GM18907 (cell line): ENCODE data around the gene ZNF586.
"Not testable (repeated sequence)": the region's sequence is repeated elsewhere in the genome, so short reads cannot be mapped to it uniquely, and the experiment has no call there.

Experiments used
- ATAC-seq: cut with Tn5 transposase; IDR thresholded peaks from one replicate; pipeline ENCODE4 v1.9.1; 2021; ENCODE audit warnings: mild to moderate bottlenecking, moderate library complexity; ENCODE audit not compliant: unreplicated experiment

The ZNF586 gene

DNA sequence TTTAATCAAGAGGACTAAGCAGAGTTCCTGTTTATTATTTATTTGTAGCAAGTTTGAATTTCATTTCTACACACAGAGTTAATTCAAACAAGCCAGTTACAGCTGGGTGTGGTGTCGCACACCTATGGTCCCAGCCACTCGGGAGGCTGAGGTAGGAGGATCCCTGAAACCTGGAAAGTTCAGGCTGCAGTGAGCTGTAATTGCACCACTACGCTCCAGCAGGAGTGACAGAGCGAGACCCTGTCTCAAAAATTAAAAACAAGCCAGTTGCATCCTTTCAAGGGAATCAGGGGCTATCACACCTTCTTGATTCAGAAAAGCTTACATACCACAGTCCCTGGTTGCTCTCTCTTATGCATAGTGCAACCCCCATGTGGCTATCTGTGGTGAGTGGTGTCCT, 19.8 kb downstream of the ZNF586 start:
- no peak for ATAC-seq

DNA sequence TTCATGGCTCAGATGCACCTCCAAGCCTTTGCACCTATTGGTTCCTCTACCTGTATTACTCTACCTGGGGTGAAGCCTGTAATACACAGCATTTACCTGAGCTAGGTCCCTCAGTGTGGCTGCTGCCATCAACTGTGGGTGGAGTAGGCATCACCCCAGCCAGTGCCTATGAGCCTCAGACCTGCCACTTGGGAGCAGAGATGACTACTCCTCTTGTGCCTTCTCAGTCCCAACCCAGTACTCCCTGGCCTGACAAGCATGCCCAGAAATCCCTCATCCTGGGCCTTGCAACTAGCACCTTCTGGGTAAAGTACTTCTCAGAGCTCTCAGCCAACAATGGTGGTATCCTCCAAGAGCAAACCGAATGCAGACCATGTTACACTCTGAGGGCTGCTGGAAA, 27.1 kb downstream of the ZNF586 start:
- ATAC-seq: not testable (repeated sequence)

DNA sequence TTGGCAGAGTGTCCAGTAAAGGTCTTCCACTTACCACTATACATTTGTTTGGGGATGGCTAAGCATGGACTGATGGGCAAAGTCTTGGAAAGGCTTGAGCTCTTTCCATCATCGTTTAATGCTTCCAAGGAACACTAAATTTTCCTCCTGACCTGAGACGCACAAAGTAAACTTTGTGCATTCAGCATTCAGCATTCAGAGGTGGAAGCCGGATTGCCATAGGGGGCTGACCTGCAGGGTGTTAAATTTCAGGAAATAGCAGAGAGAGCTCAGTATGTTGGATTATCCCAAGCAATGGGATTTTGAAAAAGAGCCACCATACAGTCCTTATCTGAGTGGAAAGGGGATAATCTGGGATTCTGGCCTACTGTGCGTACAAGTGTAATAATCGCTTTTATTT, 31.2 kb downstream of the ZNF586 start:
- ATAC-seq: no peak

DNA sequence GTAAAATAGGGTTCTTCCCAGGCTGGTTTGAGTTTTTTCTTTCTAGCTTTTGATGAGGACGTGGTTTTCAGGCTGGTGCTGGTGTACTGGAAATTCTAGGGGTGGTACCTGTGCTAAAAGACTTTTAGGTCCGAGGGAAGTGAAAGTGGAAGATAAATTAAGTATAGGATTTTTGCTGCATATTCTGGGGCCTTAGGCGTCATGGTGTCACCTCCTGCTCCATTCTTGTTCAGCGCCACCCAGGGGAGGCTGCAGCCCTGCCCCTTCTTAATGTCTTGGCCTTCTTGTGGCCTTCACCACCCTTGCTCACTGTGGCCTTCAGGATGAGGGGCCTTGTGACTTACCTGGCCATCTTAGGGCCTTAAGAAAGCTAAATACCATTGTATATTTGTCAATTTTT, 32.8 kb downstream of the ZNF586 start:
- no peak for ATAC-seq

DNA sequence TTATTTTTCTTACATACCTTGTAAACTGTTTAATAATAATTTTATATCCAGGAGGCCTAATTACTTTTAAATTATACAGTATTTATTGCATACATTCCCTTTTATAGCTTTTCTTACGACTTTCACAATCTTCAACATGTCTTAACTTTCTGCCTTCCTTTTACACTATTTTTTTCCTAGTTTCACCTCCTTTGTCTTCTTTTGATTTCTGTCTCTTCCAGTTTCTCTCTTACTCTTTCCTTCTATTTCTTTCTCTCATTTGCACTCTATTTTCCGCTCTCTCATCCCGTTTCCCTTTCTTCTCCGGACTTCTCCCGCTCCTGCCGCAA, 33.8 kb downstream of the ZNF586 start:
- no peak for ATAC-seq

DNA sequence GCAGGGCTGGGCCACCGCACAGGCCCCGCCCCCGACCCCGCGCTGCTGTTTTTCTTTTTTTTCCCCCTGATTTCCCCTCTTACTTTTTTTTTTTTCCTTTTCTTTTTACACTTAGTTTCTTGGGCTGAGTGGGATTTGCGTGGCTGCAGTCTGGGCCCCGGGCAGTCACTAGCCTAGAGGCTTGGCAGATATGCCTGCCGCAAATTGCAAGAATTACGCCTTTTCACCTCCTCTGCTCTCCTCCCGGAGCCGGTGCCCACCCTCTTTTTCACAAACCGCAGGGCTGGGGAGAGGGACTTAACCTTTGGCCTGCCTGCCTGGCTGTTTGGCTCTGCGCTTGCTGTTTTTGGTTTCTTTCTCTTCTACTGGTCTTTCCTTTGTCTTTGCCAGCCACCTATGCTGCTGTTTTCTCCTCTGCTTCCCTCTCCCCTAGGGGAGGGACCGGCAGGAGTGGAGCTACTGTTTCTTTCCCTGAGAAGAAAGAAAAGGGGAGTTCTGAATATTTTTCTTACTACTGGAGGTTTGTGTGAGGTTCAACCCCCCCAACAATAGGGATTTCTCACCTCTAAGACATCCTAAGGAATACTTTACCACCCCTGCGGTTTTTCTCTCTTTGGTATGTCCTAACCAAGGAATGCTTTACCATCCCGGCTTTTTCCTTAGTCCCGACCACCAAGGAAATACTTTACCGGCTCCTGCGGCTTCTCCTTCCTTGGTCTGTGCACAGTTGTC, 34.3 kb downstream of the ZNF586 start:
- no peak for ATAC-seq

DNA sequence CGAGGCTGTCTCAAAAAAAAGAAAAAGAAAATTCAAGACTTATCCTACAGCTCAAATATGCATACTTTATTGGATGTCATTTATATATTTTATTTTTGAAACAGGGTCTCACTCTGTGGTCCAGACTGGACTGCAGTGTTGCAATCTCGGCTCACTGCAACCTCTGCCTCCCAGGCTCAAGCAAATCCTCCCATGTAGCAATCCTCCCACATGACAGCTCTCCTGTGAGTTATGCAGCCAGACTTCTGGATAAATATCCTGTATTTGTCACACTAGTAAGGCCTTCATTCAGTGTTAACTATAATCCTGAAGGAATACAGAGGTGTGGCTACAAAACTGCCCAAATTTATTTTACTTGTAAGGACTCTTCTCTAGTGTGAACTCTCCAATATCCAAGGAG, 38.1 kb downstream of the ZNF586 start:
- ATAC-seq: no peak

DNA sequence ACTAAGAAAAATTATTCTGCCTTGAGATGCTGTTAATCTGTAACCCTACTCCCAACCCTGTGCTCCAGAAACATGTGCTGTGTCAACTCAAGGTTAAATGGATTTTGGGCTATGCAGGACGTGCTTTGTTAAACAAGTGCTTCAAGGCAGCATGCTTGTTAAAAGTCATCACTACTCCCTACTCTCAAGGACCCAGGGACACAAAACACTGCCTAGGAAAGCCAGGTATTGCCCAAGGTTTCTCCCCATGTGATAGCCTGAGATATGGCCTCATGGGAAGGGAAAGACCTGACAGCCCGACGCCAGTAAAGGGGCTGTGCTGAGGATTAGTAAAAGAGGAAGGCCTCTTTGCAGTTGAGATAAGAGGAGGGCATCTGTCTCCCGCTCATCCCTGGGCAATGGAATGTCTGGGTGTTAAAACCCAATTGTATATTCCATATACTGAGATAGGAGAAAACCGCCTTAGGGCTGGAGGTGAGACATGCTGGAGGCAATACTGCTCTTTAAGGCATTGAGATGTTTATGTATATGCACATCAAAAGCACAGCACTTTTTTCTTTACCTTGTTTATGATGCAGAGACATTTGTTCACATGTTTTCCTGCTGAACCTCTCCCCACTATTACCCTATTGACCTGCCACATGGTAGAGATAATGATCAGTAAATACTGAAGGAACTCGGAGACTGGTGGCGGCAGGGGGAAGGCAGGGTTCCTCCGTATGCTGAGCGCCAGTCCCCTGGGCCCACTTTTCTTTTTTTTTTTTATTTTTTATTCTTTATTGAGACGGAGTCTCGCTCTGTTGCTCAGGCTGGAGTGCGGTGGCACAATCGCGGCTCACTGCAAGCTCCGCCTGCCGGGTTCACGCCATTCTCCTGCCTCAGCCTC, 41.2 kb downstream of the ZNF586 start:
- ATAC-seq: not testable (repeated sequence)

DNA sequence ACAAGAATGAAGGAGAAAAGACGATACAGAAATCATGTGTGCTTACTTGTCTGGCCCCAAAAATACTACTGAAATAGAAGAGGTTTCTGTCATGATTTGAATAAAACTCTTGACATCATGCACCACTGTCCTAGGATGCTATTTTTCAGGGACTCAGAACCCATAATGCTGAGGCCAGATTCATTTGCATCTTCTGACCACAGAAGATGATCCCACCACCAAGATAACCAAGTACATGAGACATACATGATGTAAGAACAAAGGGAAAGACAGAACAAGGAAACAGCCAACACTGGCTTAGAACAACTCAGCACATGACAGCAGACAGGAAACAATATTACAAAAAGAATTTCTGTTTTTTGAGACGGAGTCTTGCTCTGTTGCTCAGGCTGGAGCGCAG, 42.8 kb downstream of the ZNF586 start:
- ATAC-seq: no peak

DNA sequence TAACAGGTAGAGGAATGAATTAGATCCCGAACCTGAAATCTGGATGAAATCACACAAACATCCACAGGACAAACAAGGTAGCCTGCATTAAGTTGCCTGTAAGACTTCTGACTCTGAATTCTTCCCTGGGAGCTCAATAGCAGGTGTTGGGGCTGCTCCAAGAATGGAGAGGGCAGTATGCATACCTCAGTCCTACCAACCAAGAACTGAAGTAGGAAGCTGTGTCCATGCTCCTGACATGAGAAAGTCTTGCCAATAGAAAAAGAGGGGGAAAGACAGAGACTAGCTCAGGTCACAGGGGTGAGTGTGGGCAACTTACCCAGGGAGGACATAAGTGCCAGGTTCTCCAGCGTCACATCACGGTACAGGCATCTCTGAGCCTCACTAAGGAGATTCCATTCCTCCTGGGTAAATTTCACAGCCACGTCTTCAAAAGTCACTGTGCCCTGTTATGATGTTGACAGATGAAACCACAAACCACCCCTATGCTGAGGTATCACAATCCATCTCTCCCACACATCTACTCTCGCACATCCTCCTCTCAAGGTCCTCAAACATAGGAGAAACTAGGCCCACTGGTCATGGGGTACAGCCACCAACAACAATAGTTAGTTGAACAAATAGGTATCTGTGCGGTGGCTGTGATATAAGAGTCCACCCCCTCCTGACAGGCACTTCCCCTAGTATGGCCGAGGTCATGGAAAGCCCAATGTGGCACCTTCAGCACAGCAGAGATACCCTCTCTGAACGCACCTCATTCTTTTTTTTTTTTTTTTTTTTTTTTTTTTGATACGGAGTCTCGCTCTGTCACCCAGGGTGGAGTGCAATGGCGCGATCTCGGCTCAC, 43.7 kb downstream of the ZNF586 start:
- ATAC-seq: not testable (repeated sequence)

DNA sequence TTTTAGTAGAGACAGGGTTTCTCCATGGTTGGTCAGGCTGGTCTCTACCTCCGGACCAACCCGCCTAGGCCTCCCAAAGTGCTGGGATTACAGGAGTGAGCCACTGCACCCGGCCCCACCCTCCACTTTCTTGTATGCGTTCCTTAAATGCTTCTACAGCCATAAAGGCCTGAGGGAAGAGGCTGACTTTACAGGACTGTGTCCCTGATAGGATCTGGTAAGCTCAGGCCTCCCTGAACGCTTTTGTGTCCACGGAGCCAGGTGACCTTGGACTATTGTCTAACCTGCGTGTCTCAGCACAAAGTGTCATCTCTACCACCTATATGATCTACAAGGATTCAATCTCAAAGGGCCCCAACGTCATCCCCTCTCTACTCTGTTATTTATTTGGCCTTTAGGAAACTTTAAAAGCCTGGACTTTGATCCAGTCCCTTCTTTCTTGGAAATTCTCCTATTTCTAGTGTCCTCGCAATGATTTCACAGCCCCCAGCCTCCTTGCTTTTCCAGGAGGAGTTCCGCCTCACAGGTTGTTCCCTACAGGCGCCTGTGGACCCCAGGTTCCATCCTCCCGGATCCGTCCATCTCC, 44.5 kb downstream of the ZNF586 start:
- no peak for ATAC-seq

DNA sequence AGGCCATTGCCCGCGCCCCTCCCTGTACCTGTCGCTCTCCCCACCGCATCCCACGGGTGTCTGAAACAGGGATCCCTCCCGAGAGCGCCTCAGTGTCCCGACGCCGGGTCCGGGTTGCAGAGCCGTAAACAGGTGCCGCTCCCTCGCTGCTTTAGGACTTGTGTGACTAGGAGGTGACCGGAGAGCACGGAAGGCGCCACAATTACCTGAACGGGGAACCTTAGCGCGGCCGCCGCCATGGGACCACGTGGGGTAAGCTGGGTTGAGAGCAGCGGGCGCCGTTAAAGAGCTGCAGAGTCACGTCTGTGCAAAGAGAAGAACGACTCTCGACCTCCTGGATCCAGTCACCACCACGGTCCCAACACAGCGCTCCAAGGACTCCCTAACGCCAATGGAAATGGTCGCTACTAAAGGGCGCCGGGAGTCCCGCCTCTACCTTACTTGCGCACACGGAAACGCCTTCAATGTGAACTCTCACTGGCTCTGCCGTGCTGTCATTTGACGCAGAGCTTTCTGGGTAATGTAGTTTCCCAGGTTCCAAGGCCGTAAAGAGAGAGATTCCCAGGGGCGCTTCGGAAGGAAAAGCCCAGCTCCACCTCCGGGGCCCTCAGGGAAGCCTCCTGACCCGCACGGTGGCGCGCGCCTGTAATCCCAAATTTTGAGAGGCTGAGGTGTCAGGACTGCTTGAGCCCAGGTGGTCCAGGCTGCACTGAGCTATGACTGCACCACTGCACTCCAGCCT, 45.2 kb downstream of the ZNF586 start, which contains the start of gene ZNF552:
Gene ZNF552 (minus strand): TSS at position 409 of the 742 bp plus-strand sequence. CDS start 170 bp downstream, at position 239.
- ATAC-seq: peak; percentile 76

DNA sequence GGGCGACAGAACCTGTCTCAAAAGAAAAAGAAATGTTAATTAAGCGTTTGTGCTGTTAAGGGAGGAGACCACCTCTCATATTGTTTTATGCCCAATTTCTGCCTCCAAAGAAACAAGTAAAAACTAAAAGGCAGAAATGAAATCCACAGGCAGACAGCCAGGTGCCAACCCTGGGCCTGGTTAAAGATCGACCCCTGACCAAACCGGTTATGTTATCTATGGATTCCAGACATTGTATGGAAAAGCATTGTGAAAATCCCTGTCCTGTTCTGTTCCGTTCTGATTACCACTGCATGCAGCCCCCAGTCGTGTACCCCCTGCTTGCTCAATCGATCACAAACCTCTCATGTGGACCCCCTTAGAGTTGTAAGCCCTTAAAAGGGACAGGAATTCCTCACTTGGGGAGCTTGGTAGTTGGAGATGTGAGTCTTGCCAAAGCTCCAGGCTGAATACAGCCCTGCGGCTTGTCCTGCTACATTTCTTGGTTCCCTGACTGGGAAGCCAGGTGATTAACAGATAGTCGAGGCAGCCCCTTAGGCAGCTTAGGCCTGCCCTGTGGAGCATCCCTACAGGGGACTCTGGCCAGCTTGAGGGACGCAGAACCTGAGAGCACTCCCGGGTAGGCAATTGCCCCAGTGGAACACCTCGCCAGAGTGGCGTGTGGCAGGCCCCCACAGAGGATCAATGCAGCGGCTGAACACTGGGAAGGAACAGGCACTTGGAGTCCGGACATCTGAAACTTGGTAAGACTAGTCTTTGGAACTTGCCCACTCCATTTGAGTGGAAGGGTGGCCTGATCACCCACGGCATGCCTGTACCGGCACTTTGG, 46.0 kb downstream of the ZNF586 start:
- no peak for ATAC-seq

DNA sequence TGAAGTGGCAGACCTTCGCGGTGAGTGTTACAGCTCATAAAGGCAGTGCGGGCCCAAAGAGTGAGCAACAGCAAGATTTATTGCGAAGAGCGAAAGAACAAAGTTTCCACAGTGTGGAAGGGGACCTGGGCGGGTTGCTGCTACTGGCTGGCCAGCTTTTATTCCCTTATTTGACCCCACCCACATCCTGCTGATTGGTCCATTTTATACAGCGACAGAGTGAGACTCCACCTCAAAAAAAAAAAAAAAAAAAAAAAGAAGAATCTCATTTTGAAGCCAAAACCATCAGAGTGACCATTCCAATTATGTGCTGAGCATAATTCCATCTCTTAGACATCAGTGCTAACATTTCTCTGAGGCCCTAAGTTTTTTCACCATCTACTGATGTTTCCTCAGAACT, 47.2 kb downstream of the ZNF586 start:
- ATAC-seq: no peak

DNA sequence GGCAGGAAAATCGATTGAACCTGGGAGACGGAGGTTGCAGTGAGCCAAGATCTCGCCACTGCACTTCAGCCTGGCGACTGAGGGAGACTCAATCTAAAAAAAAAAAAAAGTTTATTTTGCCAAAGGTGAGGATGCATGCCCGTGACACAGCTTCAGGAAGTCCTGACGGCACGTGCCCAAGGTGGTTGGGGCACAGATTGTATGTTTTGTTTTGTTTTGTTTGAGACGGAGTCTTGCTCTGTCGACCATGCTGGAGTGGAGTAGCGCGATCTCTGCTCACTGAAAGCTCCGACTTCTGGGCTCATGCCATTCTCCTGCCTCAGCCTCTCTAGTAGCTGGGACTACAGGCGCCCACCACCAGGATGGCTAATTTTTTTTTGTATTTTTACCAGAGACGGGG, 48.5 kb downstream of the ZNF586 start:
- no peak for ATAC-seq

DNA sequence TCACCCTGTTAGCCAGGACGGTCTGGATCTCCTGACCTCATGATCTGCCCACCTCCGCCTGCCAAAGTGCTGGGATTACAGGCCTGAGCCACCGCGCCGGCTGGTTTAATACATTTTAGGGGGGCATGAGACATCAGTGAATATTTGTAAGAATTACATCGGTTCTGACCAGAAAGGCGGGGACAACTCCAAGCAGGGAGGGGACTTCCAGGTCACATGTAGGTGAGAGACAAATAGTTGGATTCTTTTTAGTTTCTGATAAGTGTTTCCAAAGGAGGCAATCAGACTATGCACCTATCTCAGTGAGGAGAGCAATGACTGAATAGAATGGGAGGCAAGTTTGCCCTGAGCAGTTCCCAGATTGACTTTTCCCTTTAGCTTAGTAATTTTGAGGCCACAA, 48.9 kb downstream of the ZNF586 start:
- ATAC-seq: no peak

DNA sequence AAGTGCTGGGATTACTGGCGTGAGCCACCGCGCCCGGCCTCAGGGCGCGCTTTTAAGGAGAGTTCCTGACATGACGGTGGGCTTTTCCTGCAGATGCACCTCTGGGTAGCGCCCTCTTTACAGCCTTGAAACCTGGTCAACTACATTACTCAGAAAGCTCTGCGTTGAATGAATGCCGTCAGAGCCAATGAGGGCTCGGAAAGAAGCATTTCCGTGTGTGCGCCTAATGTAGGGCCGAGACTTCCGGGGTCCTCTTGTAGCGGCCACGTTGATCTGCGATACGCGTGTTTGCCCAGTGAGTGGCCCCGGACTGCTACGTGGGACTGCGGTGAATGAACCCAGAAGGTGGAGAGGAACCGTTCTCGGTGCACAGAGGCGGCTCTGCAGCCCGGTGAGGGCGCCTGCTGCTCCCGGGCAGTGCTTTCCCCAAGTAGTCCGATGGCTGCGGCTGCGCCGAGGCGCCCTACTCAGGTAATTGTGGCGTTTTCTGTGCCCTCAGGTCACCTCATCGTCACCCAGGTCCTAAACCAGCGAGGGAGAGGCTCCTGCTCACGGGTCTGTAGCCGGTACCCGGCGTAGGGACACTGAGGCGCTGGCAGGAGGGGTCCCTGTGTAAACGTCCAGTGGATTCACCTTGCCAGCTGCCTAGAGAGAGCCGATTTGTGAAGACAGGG, 50.1 kb downstream of the ZNF586 start:
- peak; percentile 86 for ATAC-seq

DNA sequence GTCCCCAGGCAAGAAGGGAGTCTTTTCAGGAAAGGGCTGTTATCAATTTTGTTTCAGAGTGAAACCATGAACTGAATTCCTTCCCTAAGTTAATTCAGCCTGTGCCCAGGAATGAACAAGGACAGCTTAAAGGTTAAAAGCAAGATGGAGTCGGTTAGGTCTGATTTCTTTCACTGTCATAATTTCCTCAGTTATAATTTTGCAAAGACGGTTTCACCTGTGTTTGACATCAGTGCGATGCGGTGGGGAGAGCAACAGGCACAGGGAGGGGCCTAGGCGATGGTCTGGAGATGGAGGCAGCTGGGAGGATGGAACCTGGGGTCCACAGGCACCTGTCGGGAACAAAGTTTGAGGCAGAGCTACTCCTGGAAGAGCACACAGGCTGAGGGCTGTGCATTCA, 51.1 kb downstream of the ZNF586 start:
- no peak for ATAC-seq

DNA sequence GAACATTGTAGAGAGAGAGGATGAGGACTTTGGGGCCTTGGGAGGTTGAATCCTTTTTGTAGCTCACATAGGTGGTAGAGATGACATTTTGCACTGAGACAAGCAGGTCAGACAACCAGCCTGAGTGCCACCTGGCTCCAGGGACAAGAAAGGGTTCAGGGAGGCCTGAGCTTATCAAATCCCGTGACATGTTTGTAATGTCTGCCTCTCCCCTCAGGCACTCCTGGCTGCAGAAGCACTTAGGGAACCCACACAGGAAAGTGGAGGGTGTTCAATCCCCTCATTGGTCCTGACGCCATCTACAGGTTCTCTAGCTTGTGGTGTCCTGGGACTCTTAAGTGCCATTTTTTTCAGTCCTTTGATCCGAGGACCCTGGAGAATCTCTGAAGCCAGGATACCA, 51.6 kb downstream of the ZNF586 start:
- ATAC-seq: not testable (repeated sequence)
